Caco-2 (cell line): ENCODE results near the gene ANXA8. TPM values are rescaled to one million over a fixed set of nuclear protein-coding genes. Genes with fewer than 3 reads are reported as not detected.

ENCODE experiments used
- BruUV-seq: library from RNA; stranded (reverse); fragments of 400-500 nt; replicated peaks from 2 replicates; lab custom pipeline; 2021; lab: Mats Ljungman, UMichigan
- CTCF ChIA-PET: fragments of 300-600 bp; sonication (Branson Sonifier 250); formaldehyde crosslinking; loops from one replicate; lab custom pipeline; 2022; ENCODE audit warnings: antibody characterized with exemption; lab: Charles Lee
- POLR2A ChIA-PET: fragments of 300-600 bp; sonication (Branson Sonifier 250); formaldehyde crosslinking; loops from one replicate; lab custom pipeline; 2022; ENCODE audit warnings: antibody characterized with exemption; lab: Charles Lee
- DNase-seq, 2 experiments: peaks; one replicate each; pipeline versions ENCODE4 v3.0.0 to v3.0.0-alpha.2; 2020 to 2022
- H3K27me3 ChIP-seq: replicated peaks from 2 replicates; pipeline ENCODE4 v1.6.0; 2011; ENCODE audit warnings: low read length; ENCODE audit not compliant: control insufficient read depth, insufficient read depth
- H3K36me3 ChIP-seq: 2 replicates; pipeline ENCODE4 v1.5.1; 2011; ENCODE audit warnings: low read length; ENCODE audit not compliant: control insufficient read depth, insufficient read depth
- H3K4me1 ChIP-seq: fragments of 250-450 bp; sonication (Bioruptor Pico); 2 replicates; pipeline ENCODE4 v1.5.1; 2020; ENCODE audit warnings: mild to moderate bottlenecking
- H3K4me3 ChIP-seq: 2 replicates; pipeline ENCODE4 v1.5.1; 2011; ENCODE audit warnings: low read depth, mild to moderate bottlenecking, control low read depth, low read length
- H3K9me3 ChIP-seq: fragments of 250-450 bp; sonication (Bioruptor Pico); 2 replicates; pipeline ENCODE4 v1.5.1; 2020; ENCODE audit warnings: mild to moderate bottlenecking, moderate library complexity
- H3K27ac Mint-ChIP-seq: one replicate; pipeline ENCODE4 v1.8.0; 2022; ENCODE audit warnings: mixed read lengths; ENCODE audit not compliant: unreplicated experiment
- H3K27me3 Mint-ChIP-seq: one replicate; pipeline ENCODE4 v1.8.0; 2022; ENCODE audit warnings: mixed read lengths; ENCODE audit not compliant: insufficient read depth, unreplicated experiment
- H3K36me3 Mint-ChIP-seq: one replicate; pipeline ENCODE4 v1.8.0; 2022; ENCODE audit warnings: mild to moderate bottlenecking, mixed read lengths; ENCODE audit not compliant: insufficient read depth, unreplicated experiment
- H3K4me1 Mint-ChIP-seq: one replicate; pipeline ENCODE4 v1.8.0; 2022; ENCODE audit warnings: low read depth, mixed read lengths; ENCODE audit not compliant: unreplicated experiment
- H3K4me3 Mint-ChIP-seq: one replicate; pipeline ENCODE4 v1.8.0; 2022; ENCODE audit warnings: mild to moderate bottlenecking, moderate library complexity, mixed read lengths; ENCODE audit not compliant: unreplicated experiment
- H3K9me3 Mint-ChIP-seq: one replicate; pipeline ENCODE4 v1.8.0; 2022; ENCODE audit warnings: mixed read lengths; ENCODE audit not compliant: unreplicated experiment
- intact Hi-C: fragments of 100-400 bp; cut with micrococcal nuclease; formaldehyde crosslinking; loops from one replicate; pipeline ENCODE4 v1.10.0; 2022; ENCODE audit not compliant: unreplicated experiment
- total RNA-seq: library from RNA; stranded (reverse); gene quantifications from 2 replicates; pipeline ENCODE4 v1.2.3, GENCODE V29; 2022
- TF ChIP-seq, protein P1 (sequence below), 2 experiments: fragments of 200-600 bp in 1 of 2; IDR thresholded peaks; 1 replicate in 1 of 2; 2 replicates in 1 of 2; pipeline versions ENCODE4 v1.5.1 to v1.8.0; 2011 to 2022; ENCODE audit warnings: antibody characterized with exemption in 1 of 2, control low read depth in 1 of 2, inconsistent platforms in 1 of 2, low read depth in 1 of 2, low read length in 1 of 2, mild to moderate bottlenecking in 1 of 2, moderate library complexity in 1 of 2; ENCODE audit not compliant: insufficient read depth in 1 of 2, severe bottlenecking in 1 of 2, unreplicated experiment in 1 of 2

The ANXA8 gene
- total RNA-seq, 1 experiment from 2014 or later = 20.9 TPM

DNA sequence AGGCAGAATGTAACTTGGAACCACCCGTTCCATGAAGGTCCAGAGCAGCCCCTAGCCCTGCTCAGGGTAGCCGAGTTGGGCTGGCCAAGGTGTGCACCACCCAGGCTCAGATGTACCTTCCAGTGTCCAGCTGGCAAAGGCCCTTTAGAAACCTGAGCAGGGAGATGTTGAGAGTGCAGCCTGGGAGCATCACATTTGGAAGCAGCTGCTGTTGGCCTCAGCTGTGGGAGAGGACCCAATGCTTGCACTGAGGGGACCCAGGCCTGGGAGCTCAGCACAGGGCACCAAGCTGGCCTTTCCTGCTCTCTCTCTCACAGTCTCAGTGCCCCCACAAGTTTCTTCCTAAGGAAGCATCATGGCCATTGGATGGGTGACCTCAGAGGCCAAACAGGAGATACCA is 33.5 kb downstream of the ANXA8 start:
- POLR2A ChIA-PET = no interaction called here
- peaks cover 10% of the 10 kb centered on the region for H3K9me3 ChIP-seq
- no peak overlapping the region for H3K4me3 Mint-ChIP-seq
- no peaks in the 10 kb centered on the region for H3K36me3 Mint-ChIP-seq
- H3K27me3 Mint-ChIP-seq = no peaks in the 10 kb centered on the region
- no peaks in the 10 kb centered on the region for H3K27me3 ChIP-seq
- BruUV-seq = no TSS peak
- H3K36me3 ChIP-seq = no peaks in the 10 kb centered on the region
- intact Hi-C loops = no loop called here
- no peaks in the 10 kb centered on the region for H3K4me1 Mint-ChIP-seq
- no peak overlapping the region for H3K4me3 ChIP-seq
- H3K4me1 ChIP-seq = peaks cover 4% of the 10 kb centered on the region; the same call in 1 of the 2 replicates
- peaks cover 7% of the 10 kb centered on the region for H3K9me3 Mint-ChIP-seq
- H3K27ac Mint-ChIP-seq = no peak overlapping the region
- TF ChIP-seq, protein P1, sequence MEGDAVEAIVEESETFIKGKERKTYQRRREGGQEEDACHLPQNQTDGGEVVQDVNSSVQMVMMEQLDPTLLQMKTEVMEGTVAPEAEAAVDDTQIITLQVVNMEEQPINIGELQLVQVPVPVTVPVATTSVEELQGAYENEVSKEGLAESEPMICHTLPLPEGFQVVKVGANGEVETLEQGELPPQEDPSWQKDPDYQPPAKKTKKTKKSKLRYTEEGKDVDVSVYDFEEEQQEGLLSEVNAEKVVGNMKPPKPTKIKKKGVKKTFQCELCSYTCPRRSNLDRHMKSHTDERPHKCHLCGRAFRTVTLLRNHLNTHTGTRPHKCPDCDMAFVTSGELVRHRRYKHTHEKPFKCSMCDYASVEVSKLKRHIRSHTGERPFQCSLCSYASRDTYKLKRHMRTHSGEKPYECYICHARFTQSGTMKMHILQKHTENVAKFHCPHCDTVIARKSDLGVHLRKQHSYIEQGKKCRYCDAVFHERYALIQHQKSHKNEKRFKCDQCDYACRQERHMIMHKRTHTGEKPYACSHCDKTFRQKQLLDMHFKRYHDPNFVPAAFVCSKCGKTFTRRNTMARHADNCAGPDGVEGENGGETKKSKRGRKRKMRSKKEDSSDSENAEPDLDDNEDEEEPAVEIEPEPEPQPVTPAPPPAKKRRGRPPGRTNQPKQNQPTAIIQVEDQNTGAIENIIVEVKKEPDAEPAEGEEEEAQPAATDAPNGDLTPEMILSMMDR (IDR thresholded peaks at IDR 0.05; ENCODE audit: insufficient read depth in 1 of 2, low read depth in 1 of 2, low read length in 1 of 2, severe bottlenecking in 1 of 2, unreplicated experiment in 1 of 2) = no peak
- CTCF ChIA-PET = no interaction called here
- DNase-seq = no peak

DNA sequence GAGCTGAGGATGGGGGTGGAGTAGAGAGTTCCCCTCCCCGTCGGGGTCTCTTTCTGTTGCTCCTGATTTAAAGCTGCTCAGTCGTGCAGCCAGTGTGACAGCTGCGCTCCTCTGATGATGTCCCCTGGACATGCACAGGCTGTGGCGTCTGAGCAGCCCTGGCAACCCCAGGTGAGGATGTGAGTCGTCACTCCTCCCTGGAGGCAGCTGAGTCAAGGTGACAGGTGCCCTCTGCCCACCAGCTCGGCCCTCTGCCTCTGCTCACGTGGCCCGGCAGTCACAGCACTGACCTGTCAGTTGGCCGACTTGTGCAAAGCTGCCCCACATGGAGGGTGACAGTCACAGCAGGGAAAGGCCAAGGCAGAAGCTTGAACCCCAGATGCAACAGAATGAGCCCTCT is 33.9 kb downstream of the ANXA8 start:
- peaks cover 4% of the 10 kb centered on the region; the same call in 1 of the 2 replicates for H3K4me1 ChIP-seq
- ChIA-PET CTCF (no interaction called here), POLR2A (no interaction called here)
- no TSS peak for BruUV-seq
- intact Hi-C loops = no loop called here
- Mint-ChIP-seq H3K9me3 (peaks cover 12% of the 10 kb centered on the region), H3K4me1 (no peaks in the 10 kb centered on the region), H3K4me3 (no peak overlapping the region), H3K36me3 (no peaks in the 10 kb centered on the region), H3K27me3 (no peaks in the 10 kb centered on the region), H3K27ac (no peak overlapping the region)
- no peak overlapping the region for H3K4me3 ChIP-seq
- H3K9me3 ChIP-seq = peaks cover 15% of the 10 kb centered on the region
- DNase-seq = no peak
- no peaks in the 10 kb centered on the region for H3K27me3 ChIP-seq
- H3K36me3 ChIP-seq = no peaks in the 10 kb centered on the region
- TF ChIP-seq, protein P1 (IDR thresholded peaks at IDR 0.05; ENCODE audit: insufficient read depth in 1 of 2, low read depth in 1 of 2, low read length in 1 of 2, severe bottlenecking in 1 of 2, unreplicated experiment in 1 of 2) = no peak

DNA sequence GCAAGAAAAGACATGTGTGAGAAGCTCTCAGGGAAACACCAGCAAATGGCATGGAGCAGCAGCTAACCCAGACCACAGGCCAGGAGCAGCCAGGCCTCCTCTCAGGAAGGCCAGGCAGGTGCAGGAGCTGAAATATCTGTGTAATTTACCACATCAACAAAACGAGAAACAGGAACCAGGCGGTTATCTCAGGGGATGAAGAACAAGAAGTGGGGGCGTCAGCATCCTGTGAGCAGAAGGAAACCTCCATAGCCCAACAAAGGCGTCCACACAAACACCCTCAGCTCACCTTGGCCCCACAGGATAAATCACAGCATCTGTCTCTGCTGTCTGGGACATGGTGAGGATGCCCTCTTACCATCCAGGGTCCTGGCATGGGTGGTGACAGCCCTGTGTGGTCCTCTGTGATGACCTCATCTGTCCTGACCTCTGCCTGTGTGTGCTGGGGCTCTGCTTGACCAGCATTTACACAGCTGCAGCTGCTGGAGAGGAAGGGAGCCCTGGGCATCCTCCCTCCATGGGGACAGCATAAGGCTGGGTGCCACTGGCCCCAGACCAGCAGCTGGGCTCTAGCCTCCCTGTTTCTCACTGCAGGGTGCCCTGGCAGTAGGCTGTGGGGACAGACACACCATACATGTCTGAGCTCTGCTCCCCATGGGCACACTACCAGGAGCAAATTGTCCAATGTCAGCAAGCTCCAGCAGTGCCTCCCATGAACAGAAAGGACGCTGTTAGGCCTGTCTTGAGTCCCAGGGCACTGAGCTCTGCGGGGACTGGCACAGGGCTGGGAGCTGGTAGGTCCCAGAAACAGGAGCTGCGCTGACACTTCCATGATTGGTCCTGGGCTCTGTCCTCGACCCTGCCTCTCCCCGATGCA is 34.6 kb downstream of the ANXA8 start:
- BruUV-seq = no TSS peak
- Mint-ChIP-seq H3K36me3 (no peaks in the 10 kb centered on the region), H3K27me3 (no peaks in the 10 kb centered on the region), H3K4me1 (no peaks in the 10 kb centered on the region), H3K4me3 (no peak overlapping the region), H3K27ac (no peak overlapping the region), H3K9me3 (peaks cover 12% of the 10 kb centered on the region)
- DNase-seq = no peak
- Histone ChIP-seq H3K4me3 (no peak overlapping the region), H3K4me1 (peaks cover 4% of the 10 kb centered on the region; the same call in 1 of the 2 replicates), H3K27me3 (no peaks in the 10 kb centered on the region), H3K9me3 (peaks cover 17% of the 10 kb centered on the region), H3K36me3 (no peaks in the 10 kb centered on the region)
- TF ChIP-seq, protein P1 (IDR thresholded peaks at IDR 0.05; ENCODE audit: insufficient read depth in 1 of 2, low read depth in 1 of 2, low read length in 1 of 2, severe bottlenecking in 1 of 2, unreplicated experiment in 1 of 2) = no peak
- ChIA-PET POLR2A (no interaction called here), CTCF (no interaction called here)
- intact Hi-C loops = no loop called here
